Suppressor macrophage (primary cell): ENCODE data around the gene SBK2.
A peak's percentile ranks its signal among the peaks of the same experiment; 100 is the strongest.
"Not testable (repeated sequence)": the region's sequence is repeated elsewhere in the genome, so short reads cannot be mapped to it uniquely, and the experiment has no call there.

Source experiments
- DNase-seq, 4 experiments: peaks; one replicate each; pipeline ENCODE4 v3.0.0-alpha.2; 2020 to 2022
- total RNA-seq, 17 experiments: gene quantifications; one replicate each; lab custom pipeline; 2026; ENCODE audit warnings: mixed read lengths in 6 of 17, inconsistent platforms in 3 of 17; lab: John Stamatoyannopoulos, UW

The SBK2 gene, protein sequence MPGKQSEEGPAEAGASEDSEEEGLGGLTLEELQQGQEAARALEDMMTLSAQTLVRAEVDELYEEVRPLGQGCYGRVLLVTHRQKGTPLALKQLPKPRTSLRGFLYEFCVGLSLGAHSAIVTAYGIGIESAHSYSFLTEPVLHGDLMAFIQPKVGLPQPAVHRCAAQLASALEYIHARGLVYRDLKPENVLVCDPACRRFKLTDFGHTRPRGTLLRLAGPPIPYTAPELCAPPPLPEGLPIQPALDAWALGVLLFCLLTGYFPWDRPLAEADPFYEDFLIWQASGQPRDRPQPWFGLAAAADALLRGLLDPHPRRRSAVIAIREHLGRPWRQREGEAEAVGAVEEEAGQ
- total RNA-seq = 0 to 1.8 (median 0) reads per million in 17 experiments

DNA sequence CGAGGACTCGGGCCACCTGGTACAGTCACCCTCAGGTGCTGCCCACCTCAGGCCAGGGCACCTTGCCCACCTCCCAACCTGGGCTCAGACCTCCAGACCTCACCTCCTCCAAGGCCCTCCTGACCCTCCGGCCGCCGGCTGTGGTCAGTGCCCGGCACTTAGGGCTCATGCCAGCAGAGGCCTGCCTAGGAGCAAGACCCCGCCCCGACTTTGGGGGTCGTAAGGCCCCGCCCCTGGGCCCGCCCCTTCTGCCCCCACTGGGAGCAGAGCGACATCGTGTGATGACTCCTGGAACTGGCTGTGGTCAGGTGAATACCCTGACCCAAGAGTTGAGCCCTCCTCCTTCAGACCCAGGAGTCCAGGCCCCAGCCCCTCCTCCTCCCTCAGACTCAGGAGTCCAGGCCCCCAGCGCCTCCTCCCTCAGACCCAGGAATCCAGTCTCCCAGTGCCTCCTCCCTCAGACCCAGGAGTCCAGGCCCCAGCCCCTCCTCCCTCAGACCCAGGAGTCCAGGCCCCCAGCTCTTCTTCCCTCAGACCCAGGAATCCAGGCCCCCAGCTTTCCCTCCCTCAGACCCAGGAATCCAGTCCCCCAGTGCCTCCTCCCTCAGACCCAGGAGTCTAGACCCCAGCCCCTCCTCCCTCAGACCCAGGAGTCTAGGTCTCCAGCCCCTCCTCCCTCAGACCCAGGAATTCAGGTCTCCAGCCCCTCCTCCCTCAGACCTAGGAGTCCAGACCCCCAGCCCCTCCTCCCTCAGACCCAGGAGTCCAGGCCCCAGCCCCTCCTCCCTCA lies at the start of gene SBK2:
TSS of gene SBK2 (minus strand) at position 183 of the 790 bp plus-strand sequence. CDS start 839 bp downstream, outside the sequence.
- DNase-seq = no peak

DNA sequence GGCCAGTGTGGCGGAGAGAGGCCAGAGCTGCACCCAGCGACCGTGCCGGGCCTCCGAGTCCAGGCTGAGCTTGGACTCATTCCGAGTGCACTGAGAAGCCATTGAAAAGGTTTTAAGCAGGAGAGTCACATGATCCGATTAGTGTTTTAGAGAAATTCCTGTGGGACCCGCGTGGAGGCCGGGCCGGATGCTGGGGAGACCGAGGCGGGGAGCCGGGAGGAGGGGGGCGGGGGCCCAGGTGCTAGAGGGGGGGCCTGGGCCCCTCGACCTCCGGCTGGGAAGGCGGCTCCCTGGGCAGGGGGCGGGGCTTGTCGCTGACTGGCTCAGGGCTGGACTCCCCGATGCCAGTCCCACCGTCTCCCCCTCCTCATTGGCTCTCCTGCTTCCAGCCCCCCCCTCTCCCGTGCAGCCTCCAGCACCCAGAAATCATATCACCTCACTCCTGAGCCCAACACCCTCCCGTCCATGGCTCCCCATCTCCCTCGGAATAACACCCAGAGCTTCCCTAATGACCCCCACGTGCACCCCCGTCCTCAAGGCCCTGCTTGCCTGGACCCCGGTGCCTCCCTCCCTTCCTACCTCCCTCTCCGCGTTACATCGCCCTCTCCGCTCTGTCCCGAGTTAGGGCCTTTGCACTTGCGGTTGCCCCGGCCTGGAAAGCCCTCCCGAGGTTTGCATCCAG lies 48.9 kb upstream of the SBK2 start:
- no peak for DNase-seq

DNA sequence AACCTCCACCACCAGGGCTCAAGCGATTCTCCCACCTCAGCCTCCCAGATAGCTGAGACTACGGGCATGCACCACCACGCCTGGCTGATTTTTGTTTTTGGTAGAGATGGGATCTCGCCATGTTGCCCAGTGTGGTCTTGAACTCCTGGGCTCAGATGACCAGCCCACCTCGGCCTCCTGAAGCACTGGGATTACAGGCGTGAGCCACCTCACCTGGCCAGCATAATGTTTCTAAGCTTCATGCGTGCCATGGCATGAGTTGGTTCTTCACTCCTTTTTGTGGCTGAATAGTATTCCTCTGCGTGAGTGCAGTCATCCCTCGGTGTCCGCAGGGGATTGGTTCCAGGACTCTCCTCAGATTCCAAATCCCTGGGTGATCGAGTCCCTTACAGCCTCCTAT lies 47.9 kb upstream of the SBK2 start:
- no peak for DNase-seq

DNA sequence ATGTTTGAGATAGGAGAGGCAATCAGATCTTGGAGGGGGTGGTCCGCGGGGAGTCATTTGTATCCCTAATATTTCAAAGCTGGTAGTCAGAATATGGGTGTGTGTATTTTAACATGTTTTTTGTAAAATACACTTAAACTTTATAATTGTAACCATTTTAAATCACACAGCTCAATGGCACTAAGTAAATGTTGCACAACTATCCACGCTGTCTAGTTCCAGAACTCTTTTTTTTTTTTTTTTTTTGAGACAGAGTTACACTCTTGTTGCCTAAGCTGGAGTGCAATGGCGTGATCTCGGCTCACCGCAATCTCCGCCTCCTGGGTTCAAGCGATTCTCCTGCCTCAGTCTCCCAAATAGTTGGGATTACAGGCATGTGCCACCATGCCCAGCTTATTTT lies 47.0 kb upstream of the SBK2 start:
- not testable (repeated sequence) for DNase-seq

DNA sequence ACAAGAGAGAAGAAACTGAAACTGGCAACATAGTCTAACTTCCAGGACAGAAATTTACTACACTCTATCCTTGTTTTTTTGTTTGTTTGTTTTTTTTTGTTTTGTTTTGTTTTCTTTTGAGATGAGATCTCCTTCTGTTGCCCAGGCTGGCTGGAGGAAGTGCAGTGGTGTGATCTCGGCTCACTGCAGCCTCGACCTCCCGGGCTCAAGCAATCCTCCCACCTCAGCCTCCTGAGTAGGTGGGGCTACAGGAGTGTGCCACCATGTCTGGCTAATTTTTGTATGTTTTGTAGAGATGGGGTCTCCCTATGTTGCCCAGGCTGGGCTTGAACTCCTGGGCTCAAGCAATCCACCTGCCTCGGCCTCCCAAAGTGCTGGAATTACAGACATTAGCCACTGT lies 45.4 kb upstream of the SBK2 start:
- DNase-seq = not testable (repeated sequence)

DNA sequence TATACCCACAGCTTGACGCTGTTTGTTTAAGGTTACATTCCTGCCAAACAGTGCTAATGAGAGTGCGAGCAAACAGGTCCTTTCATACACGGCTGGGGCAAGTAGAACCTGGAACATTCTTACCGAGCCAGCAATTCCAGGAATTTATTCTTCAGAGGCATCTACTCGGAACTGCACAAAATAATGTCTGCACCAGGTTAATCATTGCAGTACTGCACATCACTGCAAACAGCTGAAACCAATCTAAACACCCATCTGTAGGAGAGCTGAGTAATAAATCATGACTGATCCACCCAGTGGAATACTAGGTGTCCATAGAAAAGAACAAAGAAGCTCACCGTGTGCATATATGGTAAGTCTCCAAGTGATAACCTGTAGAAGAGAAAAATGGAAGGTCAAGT lies 44.9 kb upstream of the SBK2 start:
- no peak for DNase-seq

DNA sequence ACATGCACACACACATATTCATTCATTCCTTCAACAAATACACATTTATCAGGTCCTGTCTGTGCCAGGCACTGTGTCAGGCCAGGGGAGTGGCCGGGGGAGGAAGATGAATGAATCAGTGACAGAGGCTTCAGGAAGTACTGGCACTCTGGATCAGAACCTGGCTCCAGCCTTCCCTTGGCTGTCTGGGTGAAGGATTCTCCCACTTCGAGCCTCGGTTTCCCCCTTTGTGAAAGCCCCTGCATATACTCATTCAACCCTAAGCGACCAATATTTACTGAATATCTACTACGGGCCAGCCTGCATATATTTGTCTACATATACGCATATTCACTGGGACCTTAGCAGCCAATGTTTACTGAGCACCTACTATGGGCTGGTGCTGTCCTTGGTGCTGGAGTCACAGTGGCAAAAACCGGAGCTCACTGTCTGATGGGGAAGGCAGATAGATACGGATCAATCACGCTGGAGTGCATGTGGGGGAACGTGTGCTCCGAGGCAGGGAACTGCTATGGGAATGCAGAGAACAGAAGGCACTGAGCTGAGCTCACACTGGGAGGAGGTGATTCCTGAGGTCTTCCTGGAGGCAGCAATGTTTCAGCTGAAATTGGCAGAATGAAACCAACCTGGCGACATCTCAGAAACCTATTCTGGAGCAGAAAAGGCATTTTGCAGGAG lies 44.4 kb upstream of the SBK2 start:
- peak in 1 of 4 experiments; percentile 27 for DNase-seq

DNA sequence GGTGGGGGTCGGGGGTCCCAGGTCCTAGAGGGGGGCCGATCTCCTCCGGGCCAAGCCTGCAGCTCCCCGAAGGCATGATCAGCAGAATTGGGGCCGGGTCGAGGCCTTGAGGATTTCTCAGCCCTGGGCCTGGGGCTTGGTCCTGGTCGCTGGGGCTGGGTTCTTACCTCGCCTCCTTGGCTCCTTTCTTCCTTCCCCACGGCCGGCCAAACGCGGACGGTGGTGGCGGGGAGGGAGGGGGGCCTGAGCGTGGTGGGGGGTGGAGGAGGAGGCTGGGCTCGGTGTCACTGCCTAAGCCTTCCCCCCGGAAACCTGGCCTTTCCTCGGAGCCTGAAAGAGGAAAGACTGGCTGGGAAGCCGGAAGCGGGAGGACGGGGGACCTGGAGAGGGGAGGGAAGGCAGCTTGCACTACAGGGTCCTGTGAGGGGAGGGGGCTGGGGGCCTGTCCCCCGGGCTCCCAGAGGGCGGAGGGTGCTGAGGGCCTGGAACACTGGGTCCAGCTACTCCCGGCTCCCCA lies 43.8 kb upstream of the SBK2 start, which contains the start of gene ZNF579:
TSS of gene ZNF579 (minus strand) at position 221 of the 517 bp plus-strand sequence. CDS start 1,209 bp downstream, outside the sequence.
- peak; percentile 88 to 94 (median 90) for DNase-seq

DNA sequence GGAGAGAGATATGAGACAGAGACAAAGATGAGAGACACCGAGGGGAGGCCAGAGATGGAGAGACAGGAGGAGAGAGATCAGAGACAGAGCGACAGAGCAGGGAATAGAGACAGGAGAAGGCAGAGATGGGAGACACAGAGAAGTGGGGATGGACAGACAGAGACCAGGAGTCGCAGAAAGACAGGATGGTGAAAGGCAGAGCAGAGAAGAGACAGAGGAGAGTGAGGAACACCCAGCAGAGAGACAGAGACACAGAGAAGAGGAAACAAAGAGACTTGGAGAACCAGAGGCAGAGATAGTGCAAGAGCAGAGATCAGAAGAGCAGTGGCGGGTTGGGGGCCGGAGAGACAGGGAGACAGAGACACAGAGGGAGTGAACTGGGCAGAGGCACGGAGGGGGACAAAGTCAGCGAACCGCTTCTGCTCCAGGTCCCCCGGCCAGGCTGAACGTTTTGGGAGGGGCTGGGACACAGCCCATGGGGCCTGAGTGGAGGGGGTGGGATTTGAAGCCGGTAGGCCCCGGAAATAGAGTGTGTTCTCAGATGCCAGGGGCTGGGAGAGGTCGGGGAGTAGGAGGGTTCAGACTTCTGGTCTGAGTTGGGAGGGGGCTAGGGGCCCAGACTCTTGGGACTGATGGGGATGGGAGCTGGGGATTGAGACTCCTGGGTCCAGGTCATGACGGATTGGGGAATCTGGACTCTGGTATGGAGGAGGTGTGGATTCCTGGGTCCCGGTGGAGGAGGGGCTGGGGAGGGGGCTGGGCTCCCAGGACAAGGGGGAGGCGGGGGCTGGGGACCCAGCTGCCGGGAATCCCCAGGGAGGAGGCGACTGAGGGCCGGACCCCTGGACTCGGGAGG lies 43.1 kb upstream of the SBK2 start:
- peak; percentile 8 to 41 (median 22) for DNase-seq

DNA sequence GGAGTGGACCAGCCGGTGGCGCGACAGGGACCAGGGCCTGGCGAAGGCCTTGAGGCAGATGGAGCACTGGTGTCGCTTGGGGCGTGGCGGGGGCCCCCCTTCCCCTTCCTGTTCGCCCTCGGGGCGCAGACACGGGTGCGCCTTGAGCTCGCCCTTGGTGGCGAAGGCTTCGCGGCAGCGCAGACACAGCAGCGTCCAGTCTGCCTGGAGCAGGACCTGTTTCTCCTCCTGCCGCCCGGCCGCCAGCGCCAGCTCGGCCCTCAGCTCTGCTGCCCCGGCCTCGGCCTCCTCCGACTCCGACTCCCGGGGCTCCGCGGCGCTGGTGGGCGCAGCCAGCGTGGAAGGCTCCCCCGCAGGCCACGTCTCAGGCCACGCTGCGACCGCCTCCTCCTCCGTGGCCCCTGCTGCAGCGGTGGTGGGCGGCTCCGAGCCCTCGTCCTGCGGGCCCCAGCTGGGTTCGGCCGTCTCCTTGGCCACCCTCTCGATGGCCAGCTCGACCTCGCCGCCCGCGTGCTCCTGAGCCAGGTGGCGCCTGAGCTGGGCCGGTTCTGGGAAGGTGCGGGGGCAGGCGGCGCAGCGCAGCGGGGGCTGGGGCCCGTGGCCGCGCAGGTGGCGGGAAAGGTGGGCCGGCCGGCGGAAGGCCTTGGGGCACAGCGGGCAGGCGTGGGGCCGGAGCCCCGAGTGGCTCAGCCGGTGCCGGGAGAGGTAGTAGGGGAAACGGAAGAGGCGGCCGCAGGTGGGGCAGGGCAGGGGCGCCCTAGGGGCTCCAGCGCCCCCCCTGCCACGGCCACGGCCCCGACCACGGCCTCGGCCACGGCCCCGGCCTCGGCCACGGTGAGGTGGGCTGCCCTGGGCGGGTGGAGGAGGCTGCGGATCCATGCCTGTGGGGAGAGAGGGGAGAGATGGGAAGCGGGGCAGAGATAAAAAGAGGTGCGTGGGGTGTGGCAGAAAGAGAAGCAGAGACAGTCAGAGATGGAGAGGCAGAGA lies 42.1 kb upstream of the SBK2 start:
- no peak for DNase-seq

DNA sequence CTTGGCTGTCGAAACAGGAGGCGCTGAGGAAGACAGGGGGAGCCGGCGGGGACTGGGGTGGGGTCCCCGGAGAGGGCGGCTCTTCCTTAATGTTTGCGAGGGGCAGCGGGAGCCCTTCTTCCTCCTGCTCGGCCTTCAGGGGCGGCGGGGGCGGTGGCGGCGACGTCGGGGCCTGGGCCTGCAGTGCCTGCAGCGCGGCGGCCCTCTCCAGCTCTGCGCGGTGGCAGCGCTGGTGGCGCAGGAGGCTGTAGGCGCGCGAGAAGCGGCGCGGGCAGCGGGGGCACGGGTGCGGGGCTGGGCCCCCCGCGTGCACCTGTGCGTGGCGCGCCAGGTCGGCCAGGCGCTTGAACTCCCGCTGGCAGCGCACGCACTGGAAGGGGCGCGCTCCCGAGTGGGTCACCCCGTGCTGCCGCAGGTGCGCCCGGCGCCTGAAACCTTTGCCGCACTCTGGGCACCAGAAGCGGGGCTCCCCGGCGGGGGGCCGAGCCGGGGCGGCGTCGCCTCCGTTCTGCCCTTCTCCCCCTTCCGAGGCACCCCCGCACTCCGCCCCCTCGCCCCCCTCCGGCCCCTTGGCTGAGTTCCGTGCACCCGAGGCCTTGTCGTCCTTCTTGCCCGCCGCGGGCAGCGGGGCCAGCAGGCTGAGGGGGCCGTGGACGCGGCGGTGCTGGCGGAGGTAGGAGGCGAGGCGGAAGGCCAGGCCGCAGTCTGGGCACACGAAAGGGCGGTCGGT lies 41.3 kb upstream of the SBK2 start:
- DNase-seq = no peak

DNA sequence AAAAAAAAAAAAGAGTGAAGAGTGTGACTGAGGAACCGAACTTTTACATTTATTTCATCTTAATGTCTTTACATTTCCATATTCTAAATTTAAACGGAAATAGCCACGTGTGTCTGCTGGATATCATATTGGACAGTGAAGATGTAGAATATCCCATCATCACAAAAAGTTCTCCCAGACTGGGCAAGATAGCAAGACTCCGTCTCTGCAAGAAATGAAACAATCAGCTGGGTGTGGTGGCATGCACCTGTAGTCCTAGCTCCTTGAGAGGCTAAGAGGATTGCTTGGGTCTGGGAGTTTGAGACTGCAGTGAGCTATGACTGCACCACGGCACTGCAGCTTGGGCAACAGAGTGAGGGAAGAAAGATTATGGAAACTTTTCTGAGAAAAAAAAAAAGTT lies 39.8 kb upstream of the SBK2 start:
- no peak for DNase-seq

DNA sequence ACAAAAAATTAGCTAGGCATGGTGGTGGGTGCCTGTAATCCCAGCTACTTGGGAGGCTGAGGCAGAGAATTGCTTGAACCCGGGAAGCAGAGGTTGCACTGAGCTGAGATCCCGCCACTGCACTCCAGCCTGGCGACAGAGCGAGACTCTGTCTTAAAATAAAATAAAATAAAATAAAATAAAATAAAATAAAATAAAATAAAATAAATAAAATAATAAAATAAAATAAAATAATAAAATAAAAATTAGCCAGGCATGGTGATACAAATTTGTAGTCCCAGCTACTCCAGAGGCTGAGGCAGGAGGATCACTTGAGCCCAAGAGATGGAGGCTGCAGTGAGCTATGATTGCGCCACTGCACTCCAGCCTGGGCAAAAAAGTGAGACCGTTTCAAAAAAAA lies 37.0 kb upstream of the SBK2 start:
- DNase-seq = not testable (repeated sequence)

DNA sequence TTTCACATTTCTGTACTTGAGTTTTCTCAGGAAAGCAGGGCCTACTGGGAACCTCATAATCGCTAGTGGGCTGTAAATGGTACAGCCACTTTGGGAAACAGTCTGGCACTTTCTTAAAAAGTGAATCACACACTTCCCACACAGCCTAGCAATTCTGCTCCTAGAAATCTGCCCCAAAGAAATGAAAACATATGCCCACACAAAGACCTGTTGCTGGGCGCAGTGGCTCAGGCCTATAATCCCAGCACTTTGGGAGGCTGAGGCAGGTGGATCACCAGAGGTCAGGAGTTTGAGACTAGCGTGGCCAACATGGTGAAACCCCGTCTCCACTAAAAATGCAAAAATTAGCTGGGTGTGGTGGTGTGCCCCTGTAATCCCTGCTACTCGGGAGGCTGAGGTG lies 32.5 kb upstream of the SBK2 start:
- DNase-seq = not testable (repeated sequence)

DNA sequence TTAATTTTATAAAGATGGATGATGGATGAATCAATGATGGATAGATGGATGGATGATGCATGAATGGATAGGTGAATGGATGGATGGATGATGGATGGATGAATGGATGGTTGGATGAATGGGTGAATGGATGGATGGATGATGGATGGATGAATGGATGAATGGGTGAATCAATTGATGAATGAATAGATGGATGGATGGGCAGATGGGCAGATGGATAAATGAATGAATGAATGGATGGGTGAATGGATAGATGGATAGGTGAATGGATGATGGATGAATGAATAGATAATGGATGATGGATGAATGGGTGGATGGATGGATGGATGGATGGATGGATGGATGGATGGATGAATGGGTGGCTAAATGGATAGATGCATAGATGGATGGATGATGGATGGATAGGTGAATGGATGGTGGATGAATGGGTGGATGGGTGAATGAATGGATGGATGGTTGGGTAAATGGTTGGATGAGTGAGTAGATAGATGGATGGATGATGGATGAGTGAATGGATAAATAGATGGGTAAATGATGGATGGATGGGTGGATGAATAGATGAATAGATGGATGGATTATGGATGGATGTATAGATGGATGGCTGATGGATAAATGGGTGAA lies 30.9 kb upstream of the SBK2 start:
- no peak for DNase-seq

DNA sequence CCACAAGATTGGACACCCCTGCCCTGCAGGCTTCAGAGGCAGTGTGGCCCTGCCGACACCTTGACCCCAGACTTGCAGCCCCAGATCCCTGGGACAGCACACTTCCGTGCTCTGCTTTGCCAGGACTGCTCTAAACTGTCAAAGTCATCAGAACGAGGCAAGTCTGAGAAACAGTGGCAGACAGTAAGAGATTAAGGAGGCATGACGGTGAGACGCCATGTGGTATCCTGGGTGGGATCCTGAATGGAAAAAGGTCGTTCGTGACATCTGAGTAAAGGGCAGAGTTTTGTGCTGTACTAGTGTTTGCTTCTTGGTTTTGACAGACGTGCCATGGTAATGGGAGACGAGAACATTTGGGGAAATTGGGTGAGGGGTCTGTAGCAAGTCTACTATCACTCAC lies 29.9 kb upstream of the SBK2 start:
- DNase-seq = no peak

DNA sequence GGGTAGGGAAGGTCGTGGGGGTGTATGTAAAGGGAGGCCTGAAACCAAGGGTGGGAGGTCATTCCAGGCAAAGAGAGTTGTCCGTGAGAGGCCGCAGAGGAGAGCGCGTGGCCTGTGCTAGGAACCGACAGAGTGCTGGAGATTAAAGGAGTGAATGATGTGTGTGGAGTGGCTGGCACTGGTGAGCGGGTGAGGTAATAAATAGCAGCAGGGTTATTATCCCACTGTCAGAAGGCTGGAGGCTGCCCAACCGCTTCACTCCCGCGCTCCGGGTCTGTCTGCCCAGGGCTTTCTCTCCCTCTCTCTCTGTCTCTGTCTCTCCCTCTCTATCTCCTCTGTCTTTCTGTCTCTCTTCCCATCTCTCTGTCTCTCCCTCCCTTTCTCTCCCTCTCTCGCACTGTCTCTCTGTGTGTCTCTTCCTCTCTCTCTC lies 26.3 kb upstream of the SBK2 start:
- no peak for DNase-seq

DNA sequence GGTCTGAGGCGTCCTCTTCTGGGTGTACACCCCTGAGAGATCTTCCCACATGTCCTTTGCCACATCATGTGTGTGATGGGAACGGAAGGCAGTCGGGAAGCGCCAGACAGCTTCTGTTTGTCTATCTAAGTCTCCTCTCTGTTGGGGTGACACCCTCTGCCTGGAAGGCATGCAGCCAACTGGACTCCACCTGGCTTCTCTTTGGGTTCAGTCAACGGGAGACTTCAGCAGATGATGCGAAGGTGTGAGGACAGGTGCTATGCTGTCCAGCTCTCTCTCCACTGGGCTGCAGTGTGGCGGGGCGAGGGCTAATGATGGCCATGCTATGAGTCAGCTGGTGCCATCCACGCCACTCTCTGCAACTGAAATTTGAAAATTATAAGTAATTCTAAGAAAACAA lies 22.8 kb upstream of the SBK2 start:
- DNase-seq = no peak

DNA sequence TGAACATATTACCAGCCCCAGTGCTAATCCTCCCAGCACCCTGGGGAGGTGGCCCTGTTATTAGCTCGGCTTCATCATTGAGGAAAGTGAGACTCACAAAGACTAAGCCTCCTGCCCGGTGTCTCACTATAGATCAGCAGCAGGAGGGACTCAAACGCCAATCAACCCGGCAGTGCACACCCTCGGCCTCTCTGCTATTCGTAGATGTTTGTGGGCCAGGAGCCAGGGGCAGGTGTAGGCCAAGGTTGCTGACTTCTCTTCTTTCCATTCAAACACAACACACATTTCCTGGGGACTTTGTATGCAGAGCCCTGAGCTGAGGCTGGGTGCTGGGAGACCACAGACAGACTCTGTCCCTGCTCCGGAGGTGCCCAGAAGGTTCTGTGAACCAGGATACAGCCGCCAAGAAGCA lies 17.8 kb upstream of the SBK2 start:
- DNase-seq = no peak
